Activated CD8-positive, alpha-beta memory T cell treated with anti-CD3 and anti-CD28 coated beads for 1 hour (primary cell): ENCODE results near the gene C11orf68.
A peak's percentile ranks its signal among the peaks of the same experiment; 100 is the strongest.

Source experiments
- DNase-seq, 2 donors: peaks; one replicate each; pipeline ENCODE4 v3.0.0-alpha.2; 2020; ENCODE audit warnings: low read depth in 1 of 2; ENCODE audit errors: extremely low read depth in 1 of 2

C11orf68 gene

DNA sequence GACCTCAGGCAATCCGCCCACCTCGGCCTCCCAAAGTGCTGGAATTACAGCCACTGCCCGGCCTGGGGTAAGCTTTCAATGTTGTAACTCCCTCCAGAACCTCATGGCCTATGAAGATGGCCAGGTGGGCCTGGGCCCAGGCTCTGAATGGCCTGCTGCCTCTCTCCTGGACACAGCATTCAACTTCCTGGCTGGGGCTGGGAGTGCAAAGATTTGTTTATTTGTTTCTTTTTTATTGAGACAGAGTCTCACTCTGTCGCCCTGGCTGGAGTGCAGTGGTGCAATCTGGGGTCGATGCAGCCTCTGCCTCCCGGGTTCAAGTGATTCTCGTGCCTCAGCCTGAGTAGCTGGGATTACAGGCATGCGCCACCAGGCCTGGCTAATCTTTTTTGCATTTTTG lies 25.9 kb upstream of the C11orf68 start:
- no peak for DNase-seq

DNA sequence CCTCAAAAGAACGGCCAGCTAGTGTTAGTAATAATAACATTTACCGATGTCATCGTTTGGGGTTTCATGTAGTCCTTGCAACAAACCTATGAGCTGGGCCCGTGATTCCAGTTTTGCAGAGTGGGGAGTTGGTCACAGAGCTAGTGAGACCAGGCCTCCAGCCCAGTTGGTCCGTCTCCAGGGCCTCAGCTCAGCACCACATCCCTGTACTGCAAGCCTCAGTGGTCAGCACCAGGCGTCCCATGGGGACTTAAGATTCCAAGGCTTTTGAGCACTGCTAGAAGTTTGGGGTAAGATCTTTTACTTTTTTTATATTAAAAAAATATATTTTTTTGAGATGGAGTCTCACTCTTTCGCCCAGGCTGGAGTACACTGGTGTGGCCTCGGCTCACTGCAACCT lies 25.3 kb upstream of the C11orf68 start:
- no peak for DNase-seq

DNA sequence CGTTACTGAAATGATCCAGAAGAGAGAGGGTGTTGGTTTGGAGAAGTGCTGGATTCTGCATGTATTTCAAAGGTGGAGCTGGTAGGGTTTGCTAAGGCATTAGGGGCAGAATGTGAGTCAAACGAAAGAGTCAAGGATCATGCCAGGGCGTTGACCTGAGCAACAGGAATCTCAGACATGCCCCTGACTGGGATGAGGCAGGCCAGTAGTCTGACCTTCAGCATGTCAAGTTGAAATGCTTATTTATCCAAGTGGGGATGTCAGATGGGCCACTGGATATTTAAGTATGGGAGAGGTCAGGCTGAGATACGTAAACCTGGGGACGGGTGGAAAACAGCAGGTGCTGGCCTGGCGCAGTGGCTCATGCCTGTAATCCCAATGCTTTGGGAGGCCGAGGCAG lies 23.7 kb upstream of the C11orf68 start:
- DNase-seq, result no peak

DNA sequence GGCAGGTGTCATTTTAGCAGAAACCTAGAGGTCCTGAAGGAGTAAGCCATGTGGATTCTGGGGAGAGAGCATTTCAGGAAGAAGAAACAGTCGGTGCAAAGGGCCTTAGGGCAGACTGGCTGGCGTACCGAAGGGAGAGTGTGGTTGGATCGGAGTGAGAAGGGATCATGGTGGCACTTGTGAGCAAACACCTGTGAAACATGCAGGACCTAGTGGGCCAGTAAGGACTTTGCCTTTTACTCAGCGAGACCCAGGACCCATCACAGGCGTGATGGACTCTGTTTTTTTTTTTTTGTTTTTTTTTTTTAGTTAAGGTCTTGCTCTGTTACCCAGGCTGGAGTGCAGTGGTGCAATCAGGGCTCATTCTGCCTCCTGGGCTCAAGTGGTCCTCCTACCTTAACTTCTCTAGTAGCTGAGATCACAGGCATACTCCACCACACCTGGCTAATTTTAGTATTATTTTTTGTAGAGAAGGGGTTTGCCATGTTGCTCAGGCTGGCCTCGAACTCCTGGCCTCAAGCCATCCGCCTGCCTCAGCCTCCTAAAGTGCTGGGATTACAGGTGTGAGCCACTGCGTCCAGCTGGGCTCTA lies 23.0 kb upstream of the C11orf68 start:
- DNase-seq, result no peak

DNA sequence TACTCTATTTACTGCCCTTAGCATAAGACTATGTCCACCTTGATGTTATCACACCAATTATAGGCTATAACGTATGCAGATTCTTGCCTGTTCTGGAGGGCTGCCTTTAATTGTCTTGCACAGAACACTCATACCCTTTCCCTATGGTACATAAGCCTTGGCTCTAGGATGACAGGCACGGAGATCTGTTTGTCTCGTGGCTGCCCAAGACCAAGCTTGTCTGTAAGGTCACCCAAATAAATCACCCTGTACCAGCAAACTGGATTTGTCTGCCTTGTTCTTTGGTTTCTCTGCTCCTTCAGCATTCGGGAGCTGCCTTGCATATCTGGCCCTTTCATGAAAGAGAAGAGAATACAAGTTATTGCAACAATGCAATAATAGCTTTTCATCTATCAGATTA lies 18.9 kb upstream of the C11orf68 start:
- DNase-seq, result no peak

DNA sequence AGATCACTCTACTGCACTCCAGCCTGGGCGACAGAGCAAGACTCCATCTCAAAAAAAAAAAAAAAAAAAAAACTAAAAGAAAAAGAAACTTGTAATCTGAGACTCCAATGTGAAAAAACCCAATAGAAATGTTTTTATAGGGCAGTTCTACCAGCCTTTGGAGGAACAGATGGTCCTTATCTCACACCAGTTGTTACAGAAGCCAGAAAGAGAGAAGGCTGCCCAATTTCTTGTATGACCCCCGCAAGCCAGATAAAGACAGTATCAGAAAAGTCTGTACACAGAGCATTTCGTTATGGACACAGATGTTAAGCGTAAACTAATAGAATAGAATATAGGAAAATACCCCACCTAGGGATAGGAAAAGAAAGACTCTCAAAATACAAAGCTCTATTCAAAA lies 15.2 kb upstream of the C11orf68 start:
- no peak for DNase-seq

DNA sequence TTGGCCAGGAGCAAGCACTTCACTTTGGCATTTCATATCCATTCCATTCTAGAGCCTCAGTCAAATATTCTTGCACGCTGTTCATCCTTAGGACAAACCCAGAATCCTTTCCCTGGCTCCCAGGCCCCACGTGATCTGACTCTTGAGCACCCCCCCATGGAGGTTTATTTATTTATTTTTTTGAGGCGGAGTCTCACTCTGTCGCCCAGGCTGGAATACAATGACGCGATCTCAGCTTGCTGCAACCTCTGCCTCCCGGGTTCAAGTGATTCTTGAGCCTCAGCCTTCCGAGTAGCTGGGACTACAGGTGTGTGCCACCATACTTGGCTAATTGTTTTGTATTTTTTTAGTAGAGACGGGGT lies 13.7 kb upstream of the C11orf68 start:
- no peak for DNase-seq

DNA sequence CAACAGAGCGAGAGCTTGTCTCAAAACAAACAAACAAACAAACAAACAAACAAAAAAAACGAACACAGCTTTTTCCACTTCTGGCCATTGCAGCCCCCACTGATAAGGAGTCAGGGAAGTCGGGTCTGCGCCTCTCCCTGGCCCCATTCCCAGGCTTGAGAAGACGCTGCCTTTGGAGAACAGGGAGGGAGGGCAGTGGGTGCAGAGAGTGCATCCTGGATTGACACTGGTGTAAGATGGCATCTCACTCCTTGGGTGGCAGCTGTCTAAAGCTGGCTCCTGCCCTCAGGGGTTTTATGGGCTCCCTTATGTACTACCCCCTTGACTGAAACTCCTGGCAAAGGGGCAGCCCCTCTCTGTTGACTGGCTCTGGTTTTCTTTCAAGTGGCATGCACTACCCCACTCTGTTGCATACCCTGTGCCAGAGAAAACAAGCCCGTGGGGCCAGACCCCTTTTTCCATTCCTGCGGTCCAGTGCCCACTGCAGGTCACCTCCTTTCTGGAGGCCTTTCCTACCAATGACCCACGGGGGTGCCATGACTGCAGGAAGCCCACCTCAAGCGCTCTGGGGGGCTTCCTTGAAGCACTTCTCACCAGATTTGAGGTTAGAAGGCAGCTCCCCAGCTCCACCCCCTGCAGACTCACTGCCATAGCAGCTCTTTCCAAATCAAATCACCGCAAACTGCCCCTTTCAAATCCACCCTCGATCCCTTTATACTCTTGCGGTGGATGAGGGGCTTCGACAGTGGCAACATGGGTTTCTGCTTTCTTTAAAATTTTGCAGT lies 13.1 kb upstream of the C11orf68 start:
- no peak for DNase-seq

DNA sequence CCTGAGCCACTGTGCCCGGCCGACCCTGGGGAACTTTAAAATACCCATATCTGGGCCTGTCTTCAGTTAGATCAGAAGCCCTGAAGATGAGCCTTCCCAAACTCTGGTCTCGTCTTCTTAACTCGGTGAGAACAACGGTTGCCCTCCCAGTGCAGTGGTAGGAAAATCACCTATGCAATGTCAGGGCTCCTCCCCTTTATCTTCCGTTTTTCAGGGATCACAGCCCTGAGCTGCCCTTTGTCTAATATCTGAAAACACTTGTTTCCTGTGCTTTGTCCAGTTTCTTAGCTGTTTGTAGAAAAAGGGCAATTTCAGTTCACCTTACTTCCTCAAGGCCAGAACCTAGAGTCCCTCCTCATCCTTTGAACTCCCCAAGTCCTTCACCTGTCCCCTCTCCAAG lies 9.8 kb upstream of the C11orf68 start:
- DNase-seq, result no peak

DNA sequence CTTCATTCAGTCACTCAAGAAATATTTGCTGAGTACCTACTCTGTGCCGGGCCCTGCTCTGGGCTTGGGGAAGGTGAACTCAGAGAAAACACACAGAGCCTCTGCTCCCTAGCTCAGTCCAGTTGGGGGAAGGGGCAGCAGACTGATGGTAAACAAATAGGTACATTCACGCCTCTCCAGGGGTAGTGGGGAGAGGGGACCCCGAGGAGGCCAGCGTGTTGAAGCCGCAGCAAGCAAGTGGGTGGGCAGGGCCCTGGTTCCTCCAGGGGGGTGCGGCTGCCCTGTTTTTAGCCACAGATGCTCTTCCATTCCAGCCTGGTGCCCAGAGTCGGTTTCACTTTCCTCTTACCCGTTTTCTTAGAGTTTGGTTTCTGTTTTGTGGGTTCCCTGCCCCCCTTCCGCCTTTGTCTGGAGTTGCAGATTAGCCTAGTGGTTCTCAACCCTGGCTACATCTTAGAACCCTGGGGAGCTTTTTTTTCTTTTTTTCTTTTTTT lies 9.1 kb upstream of the C11orf68 start:
- DNase-seq, result peak; percentile 43 to 56

DNA sequence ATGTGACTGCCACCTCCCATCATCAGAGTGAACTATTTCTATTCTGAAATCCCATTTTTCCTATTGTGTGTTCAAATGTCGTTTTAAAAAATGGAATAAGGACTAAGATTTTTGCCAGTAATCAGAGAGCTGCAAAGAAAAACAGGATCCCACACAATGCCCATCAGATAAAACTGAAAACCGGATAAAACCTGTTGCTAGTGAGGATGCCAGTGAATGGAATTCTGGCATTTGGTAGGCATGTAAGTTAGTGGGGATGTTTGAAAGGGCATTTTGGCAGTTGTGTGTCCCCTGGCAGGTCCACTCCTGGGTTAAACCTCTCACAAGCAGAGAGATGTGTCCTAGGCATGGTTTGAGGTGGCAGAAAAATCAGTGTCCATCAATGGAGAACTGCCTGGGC lies 6.5 kb upstream of the C11orf68 start:
- no peak for DNase-seq

DNA sequence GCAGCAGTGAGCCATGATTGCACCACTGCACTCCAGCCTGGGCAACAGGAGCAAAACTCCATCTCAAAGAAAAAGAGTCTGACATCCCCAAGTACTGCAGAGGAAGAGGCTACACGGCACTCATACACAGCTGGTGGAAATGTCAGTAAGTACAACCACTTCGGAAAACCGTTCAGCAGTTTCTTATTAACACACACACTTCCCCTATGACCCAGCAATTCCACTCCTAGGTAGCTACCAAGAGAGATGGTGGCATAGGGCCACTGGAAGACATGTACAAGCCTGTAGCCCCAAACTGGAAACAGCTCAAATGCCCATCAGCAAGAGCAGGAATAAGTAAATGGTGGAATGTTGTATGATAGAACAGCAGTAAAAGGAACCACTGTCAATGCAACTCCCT lies 3.7 kb upstream of the C11orf68 start:
- DNase-seq, result no peak

DNA sequence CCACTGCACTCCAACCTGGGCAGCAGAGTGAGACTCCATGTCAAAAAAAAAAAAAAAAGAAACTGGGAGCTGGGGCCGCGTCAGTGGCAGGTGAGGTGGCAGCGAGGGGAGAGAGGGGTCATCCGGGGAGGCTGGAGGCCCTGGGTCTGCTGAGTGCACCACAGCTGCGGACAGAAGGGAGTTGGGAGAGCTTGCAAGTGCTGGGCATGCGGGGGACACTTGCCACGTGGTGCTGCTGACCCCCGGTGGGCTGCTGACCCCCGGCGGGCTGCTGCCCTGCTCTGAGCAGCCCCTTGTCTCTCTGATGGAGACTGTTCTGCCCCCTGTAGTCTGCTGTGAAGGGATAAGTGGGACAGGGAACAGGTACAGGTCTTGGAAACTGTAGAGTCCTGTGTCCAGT lies 3.0 kb upstream of the C11orf68 start:
- DNase-seq, result no peak

DNA sequence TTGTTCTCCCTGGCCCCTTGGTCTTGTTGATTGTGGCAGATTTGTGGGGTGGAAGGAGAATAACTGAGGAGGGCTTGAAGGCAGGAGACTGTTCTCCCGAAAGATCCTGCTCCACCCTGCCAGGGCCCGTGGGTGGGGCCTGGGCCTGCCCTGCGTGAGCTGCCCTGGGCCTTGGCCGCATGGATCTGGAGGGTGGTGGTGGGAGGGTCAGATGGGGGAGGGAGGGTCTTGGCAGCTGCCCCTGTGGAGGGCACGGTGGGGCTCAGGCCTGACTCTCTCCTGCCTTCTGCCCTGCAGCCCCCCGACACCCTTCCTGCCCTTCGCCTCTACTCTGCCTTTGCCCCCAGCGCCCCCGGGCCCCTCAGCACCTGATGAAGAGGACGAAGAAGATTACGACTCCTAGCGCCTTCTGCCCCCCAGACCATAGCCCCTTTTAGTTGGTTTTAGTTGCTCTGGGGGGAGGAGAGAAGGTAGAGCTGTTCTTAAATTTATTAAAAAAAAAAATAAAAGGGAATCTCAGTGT lies 2.2 kb upstream of the C11orf68 start:
- DNase-seq, result no peak

DNA sequence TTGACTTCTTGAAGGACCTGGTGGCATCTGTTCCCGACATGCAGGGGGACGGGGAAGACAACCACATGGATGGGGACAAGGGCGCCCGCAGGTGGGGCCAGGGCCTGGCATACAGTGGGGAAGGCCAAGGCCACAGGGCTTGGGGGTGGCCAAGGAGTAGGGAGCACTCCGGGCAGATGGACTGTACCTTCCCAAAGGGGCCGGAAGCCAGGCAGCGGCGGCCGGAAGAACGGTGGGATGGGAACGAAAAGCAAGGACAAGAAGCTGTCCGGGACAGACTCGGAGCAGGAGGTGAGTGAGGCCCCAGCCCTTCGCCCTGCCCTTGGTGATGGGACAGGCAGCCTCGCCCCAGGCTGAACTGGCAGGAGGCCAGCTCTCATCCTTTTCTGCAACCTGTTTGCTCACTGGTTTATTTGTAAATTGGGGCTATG lies 1.5 kb upstream of the C11orf68 start:
- no peak for DNase-seq

DNA sequence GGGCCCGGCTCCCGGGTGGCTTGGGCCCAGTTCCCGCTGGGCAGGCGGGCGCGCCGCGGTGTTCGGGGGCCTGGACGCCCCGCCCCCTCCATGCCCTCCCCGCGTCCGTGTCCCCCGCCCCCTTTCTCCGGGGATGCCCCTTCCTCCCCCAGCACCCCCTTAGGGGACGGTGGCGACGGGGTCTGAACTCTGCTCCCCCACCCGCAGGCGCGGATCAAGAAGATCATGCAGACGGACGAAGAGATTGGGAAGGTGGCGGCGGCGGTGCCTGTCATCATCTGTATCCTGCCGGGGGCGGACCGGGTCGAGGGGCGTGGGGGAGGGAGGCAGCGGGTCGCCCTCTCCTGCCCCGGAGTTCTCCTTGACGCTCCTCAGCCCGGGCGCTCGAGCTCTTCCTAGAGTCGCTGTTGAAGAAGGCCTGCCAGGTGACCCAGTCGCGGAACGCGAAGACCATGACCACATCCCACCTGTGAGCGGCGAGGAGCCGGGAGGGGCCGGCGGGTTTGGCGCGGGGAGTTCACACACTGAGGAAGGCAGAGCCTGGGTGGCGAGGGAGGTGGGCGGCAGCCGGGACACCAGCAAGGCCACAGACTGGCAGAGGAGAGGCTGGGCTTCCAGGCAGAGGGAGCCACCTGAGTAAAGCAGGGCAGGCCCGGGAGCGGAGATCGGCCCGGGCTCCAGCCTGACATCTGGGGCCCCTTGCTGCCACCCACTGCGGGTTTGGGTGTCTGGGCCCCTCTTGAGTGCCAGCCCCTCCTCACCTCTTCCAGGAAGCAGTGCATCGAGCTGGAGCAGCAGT lies 910 bp upstream of the C11orf68 start:
- peak; percentile 11 to 41 for DNase-seq

DNA sequence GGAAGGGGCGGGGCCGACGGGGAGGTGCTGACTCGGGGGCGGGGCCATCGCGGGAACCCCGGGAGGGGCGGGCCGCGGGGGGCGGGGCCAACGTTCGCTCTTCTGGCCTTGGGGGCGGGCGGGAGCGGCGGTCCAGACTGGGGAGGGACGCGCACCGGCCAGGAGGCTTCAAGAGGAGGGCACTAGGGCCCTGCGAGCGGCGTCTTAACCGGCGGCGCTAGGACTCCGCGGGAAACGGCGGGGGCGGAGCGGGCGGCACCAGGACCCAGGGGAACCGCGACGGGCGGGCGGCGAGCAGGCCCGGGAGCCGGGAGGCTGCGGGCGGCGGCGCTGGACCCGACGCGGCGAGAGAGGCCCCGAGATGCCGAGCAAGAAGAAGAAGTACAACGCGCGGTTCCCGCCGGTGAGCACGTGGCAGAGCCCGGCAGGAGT lies 295 bp upstream of the C11orf68 start, which contains the start of gene DRAP1:
Gene DRAP1 (plus strand): TSS at position 286 of the 432 bp plus-strand sequence. CDS start 76 bp downstream, at position 362.
- DNase-seq, result peak; percentile 96 to 100

DNA sequence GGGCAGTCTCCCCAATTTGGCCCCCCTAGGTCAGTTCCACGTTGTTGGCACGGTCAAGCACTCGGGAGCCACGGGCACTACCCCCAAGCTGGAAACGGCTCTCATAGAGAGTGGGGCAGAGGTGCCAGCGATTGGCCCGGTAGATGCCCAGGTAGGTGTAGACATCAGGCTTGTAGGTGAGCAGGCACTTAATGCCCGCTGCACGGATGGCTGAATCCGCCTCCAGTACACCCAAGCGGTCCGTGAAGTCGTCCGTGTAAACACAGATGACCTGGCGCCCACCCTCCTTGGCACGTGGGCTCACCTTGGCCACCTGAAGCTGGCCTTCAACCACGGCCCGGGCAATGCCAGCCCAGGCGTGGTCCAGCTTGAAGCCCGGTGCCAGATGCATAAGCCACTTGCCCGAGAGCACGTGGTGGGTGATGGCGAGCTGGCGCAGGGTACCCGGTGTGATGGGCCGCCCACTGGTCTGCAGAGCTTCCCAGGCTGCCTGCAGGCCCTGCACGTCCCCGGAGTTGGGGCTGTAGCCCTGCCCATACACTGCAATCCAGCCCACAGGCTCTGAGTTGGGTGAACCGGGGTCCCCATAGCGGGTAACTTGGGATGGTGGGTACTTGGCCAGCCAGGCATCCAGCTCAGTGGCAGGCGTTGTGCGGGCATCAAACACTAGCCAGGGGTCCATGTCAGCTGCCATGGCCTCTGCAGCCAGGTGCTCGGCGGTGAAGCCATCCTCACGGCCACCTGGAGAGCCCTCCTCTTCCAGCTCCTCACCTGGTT lies 1.2 kb downstream of the C11orf68 start:
- no peak for DNase-seq

DNA sequence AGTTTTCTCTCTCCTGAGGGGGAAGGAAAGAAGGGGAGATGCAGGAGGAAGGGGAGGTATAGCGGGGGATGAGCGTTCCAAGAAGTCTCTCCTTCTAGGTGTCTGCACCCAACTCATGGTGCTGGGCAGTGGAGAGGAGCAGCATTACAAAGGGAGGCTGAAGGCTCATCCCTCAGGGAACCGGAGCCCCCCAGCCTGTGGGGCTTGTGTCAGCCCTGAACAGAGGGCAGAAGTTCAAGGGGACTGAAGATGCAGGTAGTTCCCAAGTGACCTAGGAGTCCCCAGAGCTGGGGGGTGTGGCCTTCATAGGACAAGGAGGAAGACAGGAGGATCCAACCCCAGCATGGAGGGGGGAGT lies 1.8 kb downstream of the C11orf68 start:
- DNase-seq, result no peak

DNA sequence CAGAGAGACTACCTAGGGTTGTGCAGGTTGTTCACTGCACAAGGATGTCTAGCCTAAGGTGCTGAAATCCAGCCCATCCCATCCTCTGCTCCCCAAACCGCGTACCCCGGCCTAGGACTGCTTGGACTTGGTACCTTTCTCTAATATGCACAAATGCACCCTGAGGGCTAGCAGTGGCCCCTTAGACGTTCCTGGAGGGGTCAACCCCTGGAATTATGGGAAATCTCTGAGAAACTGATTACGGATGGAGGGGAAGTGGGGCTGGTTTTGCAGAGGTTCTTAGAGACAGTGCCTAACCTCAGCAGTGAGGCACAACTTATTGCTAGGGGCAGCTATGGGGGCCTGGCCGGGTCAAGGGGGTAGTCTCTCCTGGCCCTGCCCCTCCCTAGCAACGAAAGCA lies 2.5 kb downstream of the C11orf68 start:
- DNase-seq, result no peak

DNA sequence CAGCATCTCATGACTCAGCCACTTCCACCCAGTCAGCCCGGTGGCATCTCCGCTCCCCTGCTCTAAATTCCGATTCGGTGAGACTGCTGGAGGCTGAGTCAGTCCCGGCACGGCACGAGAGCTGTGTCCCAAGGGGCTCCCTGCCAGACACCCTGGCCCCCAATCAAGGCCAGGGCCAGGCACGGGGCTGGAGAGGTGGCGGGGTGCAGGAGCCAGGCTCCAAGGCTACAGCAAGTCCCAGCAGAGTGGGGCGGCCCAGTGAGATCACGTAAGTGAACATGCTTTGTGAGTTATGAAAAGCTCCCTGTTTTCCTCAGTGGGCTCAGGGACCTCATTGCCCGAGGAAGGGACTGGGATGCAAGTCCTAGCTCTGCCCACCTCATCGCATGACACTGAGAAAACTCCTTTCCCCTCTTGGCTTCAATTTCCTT lies 3.0 kb downstream of the C11orf68 start:
- DNase-seq, result no peak
